Testis (tissue), 3 donors: Measurements from ENCODE around the gene KDSR. TPM values are rescaled to one million over a fixed set of nuclear protein-coding genes. Genes with fewer than 3 reads are reported as not detected.

ENCODE experiments used
- DNase-seq: peaks from one replicate; pipeline ENCODE4 v3.0.0-alpha.2; 2019
- H3K27ac ChIP-seq, 2 donors: fragments of 200-600 bp; sonication (generic); one replicate each; pipeline ENCODE4 v1.5.1; 2019
- H3K27me3 ChIP-seq: fragments of 200-600 bp; sonication (generic); one replicate; pipeline ENCODE4 v1.5.1; 2019
- H3K36me3 ChIP-seq: fragments of 200-600 bp; sonication (generic); one replicate; pipeline ENCODE4 v1.5.1; 2017; ENCODE audit warnings: low read depth; ENCODE audit errors: missing control alignments
- H3K4me1 ChIP-seq: fragments of 200-600 bp; sonication (generic); one replicate; pipeline ENCODE4 v1.5.1; 2019
- H3K4me3 ChIP-seq, 2 donors: fragments of 200-600 bp; sonication (generic); one replicate each; pipeline ENCODE4 v1.5.1; 2017 to 2019
- H3K9me3 ChIP-seq: fragments of 200-600 bp; sonication (generic); one replicate; pipeline ENCODE4 v1.5.1; 2017
- CTCF ChIP-seq, 3 experiments: fragments of 450-650 bp in 2 of 3; fragments of 200-600 bp in 1 of 3; sonication (generic) in 1 of 3; IDR thresholded peaks; one replicate each; pipeline ENCODE4 v1.5.1; 2016 to 2019; ENCODE audit warnings: antibody characterized with exemption in 3 of 3, mild to moderate bottlenecking in 2 of 3, moderate library complexity in 1 of 3
- POLR2A ChIP-seq: fragments of 450-650 bp; IDR thresholded peaks from one replicate; pipeline ENCODE4 v1.6.1; 2017; ENCODE audit warnings: antibody characterized with exemption, mild to moderate bottlenecking, moderate library complexity
- whole genome bisulfite sequencing, 2 donors: methylation state at CpG; one replicate each; pipeline ENCODE4 v1.1.5; 2018; 5-methylcytosine and 5-hydroxymethylcytosine counted together
- intact Hi-C: fragments of 100-400 bp; cut with DNase I; formaldehyde crosslinking; loops from one replicate; pipeline ENCODE4 v1.15.1; 2023; ENCODE audit warnings: low total_unique reads
- polyA plus RNA-seq: library from polyadenylated mRNA; stranded (reverse); fragments of 350-450 nt; fragmentation: Illumina TruSeq; extraction: RNeasy Lipid Tissue Mini Kit (QIAGEN cat#74804); gene quantifications from one replicate; pipeline ENCODE4 v1.2.3, GENCODE V29; 2014; ENCODE audit warnings: low read depth, low replicate concordance; ENCODE audit not compliant: insufficient read depth
- total RNA-seq, 2 donors: library from RNA; depleted of rRNA; stranded (reverse); fragments of >200 nt; gene quantifications; one replicate each; pipeline ENCODE4 v1.2.3, GENCODE V29; 2016

KDSR gene
- total and polyA plus RNA-seq, 3 donors from 2014 or later: 30.2 to 64.1 (median 41.7) TPM

GRCh38 chr18:63284827-63285733, 81.9 kb downstream of the KDSR start:
- peak; percentile 41 for DNase-seq
- TF ChIP-seq CTCF (IDR thresholded peaks at IDR 0.05) (no peak), POLR2A (no peak)
- WGBS, 2 donors: 61 to 63% methylated on average over 14 of the region's 14 CpGs

DNA sequence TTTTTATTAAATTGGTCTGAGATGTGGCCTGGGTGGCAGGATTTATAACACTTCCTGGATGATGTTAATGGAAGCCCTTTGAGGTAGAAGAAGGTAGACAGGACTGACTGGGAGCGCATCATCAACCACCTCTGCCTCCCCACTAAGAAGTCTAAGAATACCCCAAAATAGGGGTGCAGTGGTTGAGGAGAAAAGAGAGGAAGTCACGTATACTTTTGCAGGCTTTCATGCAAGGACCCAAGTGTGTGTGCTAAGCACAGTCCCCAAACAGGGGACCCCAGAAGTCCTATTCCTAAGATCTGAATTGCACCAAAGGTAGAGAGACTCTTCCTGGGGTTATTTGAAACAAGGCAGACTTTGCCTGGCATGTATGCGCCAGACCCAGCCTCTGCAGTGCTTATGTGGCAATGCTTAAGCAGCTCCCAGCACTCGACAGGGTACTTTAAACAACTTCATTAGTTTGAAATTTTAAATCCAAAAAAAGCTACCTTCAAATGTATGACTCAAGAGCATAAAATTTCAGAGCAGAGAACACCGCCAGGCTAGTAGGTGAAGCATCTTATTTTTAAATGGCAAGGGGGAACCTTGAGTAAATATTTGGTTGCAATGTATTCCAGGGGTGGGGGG, 82.7 kb downstream of the KDSR start:
- 70 to 78% methylated on average over 5 of the region's 5 CpGs for WGBS, 2 donors
- intact Hi-C loops: no loop called here

More at GRCh38 chr18:63284827-63285733, 81.9 kb downstream of the KDSR start:
- Histone ChIP-seq H3K4me1 (peaks cover 47% of the 10 kb centered on the region), H3K27me3 (no peaks in the 10 kb centered on the region), H3K9me3 (no peaks in the 10 kb centered on the region), H3K36me3 (no peaks in the 10 kb centered on the region), H3K27ac (peak overlapping the region; percentile 22 to 42), H3K4me3 (no peak overlapping the region)
- intact Hi-C loops: no loop called here

GRCh38 chr18:63283305-63284094, 83.5 kb downstream of the KDSR start:
- H3K4me1 ChIP-seq: peaks cover 46% of the 10 kb centered on the region
- 68 to 72% methylated on average over 16 of the region's 16 CpGs for WGBS, 2 donors
- intact Hi-C loops: no loop called here
- TF ChIP-seq POLR2A: no peak
- no peak for TF ChIP-seq CTCF (IDR thresholded peaks at IDR 0.05)
- peak overlapping the region; percentile 22 to 42 for H3K27ac ChIP-seq
- no peaks in the 10 kb centered on the region for H3K36me3 ChIP-seq
- no peak overlapping the region for H3K4me3 ChIP-seq
- no peak for DNase-seq
- H3K9me3 ChIP-seq: no peaks in the 10 kb centered on the region
- H3K27me3 ChIP-seq: no peaks in the 10 kb centered on the region

More for the DNA sequence above, 82.7 kb downstream of the KDSR start:
- H3K9me3 ChIP-seq: no peaks in the 10 kb centered on the region
- peak overlapping the region; percentile 22 to 42 for H3K27ac ChIP-seq
- no peaks in the 10 kb centered on the region for H3K27me3 ChIP-seq
- TF ChIP-seq POLR2A (no peak), CTCF (IDR thresholded peaks at IDR 0.05) (no peak)
- H3K4me1 ChIP-seq: peaks cover 47% of the 10 kb centered on the region
- DNase-seq: no peak
- no peak overlapping the region for H3K4me3 ChIP-seq
- no peaks in the 10 kb centered on the region for H3K36me3 ChIP-seq

GRCh38 chr18:63282793-63283192, 84.2 kb downstream of the KDSR start:
- Histone ChIP-seq H3K4me3 (no peak overlapping the region), H3K36me3 (no peaks in the 10 kb centered on the region), H3K9me3 (no peaks in the 10 kb centered on the region), H3K27ac (no peak overlapping the region), H3K27me3 (no peaks in the 10 kb centered on the region), H3K4me1 (peaks cover 39% of the 10 kb centered on the region)
- TF ChIP-seq POLR2A: no peak
- no peak for TF ChIP-seq CTCF (IDR thresholded peaks at IDR 0.05)
- intact Hi-C loops: no loop called here
- DNase-seq: no peak

Other genes with a start within 250 kb of the KDSR start
- 10 to 100 TPM; 16.0 to 20.8 TPM for gene BCL2, start 47.4 kb downstream of the KDSR start, total RNA-seq
- 6.3 TPM for gene BCL2, start 47.4 kb downstream of the KDSR start, polyA plus RNA-seq
- 10 to 100 TPM; 25.6 to 30.9 TPM for gene VPS4B, start 55.3 kb upstream of the KDSR start, total RNA-seq
- gene VPS4B, start 55.3 kb upstream of the KDSR start, polyA plus RNA-seq: 36.0 TPM
- 1 to 10 TPM; 1.7 to 8.1 TPM for gene SERPINB5, start 109.8 kb upstream of the KDSR start, total RNA-seq
- 15.6 TPM for gene SERPINB5, start 109.8 kb upstream of the KDSR start, polyA plus RNA-seq
- under 1 TPM; 0.56 to 0.94 TPM for gene SERPINB12, start 175.2 kb upstream of the KDSR start, total RNA-seq
- gene SERPINB12, start 175.2 kb upstream of the KDSR start, polyA plus RNA-seq: 1.1 TPM
- not detected for gene SERPINB13, start 220.1 kb upstream of the KDSR start, total RNA-seq
- gene SERPINB13, start 220.1 kb upstream of the KDSR start, polyA plus RNA-seq: not detected